ENCODE measurements around the gene PLEKHA5.

The PLEKHA5 gene

GRCh38 chr12:19196959-19197630, 67.6 kb downstream of the PLEKHA5 start:
- Histone ChIP-seq H3K4me3 (ENCODE audit: low read depth, low read length) (no peak overlapping the region), H3K4me2 (ENCODE audit: low read length) (no peak overlapping the region), H3K4me1 (no peaks in the 10 kb centered on the region), H3K9ac (no peak overlapping the region), H3K36me3 (ENCODE audit: control insufficient read depth, insufficient read depth, low read length) (no peaks in the 10 kb centered on the region), H3K27ac (no peak overlapping the region), H2AFZ (no peak overlapping the region), H3K9me3 (ENCODE audit: control insufficient read depth, low read length) (no peaks in the 10 kb centered on the region), H3K79me2 (peaks cover 12% of the 10 kb centered on the region), H3K27me3 (ENCODE audit: control insufficient read depth, insufficient read depth, low read length) (no peaks in the 10 kb centered on the region)
- no peak for TF ChIP-seq CTCF (IDR thresholded peaks at IDR 0.05)

DNA sequence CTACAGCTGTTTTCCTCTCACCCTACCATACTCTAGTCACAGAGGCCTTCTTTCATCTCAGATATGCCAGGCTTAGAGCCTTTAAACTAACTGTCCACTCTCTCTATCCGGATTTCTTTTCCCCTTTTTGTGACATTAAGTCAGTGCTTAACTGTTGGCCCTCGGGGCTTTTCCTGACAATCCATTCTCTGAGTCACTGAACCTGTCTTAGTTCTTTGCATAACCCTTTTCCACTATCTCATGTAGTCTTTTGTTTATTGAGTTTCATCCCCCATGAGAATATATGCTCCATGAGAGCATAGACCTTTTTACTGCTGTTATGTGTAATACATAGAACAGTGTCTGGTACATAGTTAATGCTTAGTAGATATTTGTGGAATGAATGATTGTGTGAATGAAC, 68.7 kb downstream of the PLEKHA5 start:
- no peak overlapping the region for H3K4me3 ChIP-seq (ENCODE audit: low read depth, low read length)
- H3K9me3 ChIP-seq (ENCODE audit: control insufficient read depth, low read length): no peaks in the 10 kb centered on the region
- no peak for TF ChIP-seq CTCF (IDR thresholded peaks at IDR 0.05)
- H3K9ac ChIP-seq: no peak overlapping the region
- H3K79me2 ChIP-seq: peaks cover 12% of the 10 kb centered on the region
- H3K27me3 ChIP-seq (ENCODE audit: control insufficient read depth, insufficient read depth, low read length): no peaks in the 10 kb centered on the region
- no peaks in the 10 kb centered on the region for H3K4me1 ChIP-seq
- no peak overlapping the region for H3K4me2 ChIP-seq (ENCODE audit: low read length)
- H3K36me3 ChIP-seq (ENCODE audit: control insufficient read depth, insufficient read depth, low read length): no peaks in the 10 kb centered on the region
- no peak overlapping the region for H2AFZ ChIP-seq
- H3K27ac ChIP-seq: no peak overlapping the region

- no peaks in the 10 kb centered on the region for H3K27me3 ChIP-seq (ENCODE audit: control insufficient read depth, insufficient read depth, low read length)
- no peak overlapping the region for H3K4me2 ChIP-seq (ENCODE audit: low read length)
- TF ChIP-seq CTCF (IDR thresholded peaks at IDR 0.05): no peak
- H3K27ac ChIP-seq: no peak overlapping the region
- peaks cover 3% of the 10 kb centered on the region for H3K4me1 ChIP-seq
- no peak overlapping the region for H3K4me3 ChIP-seq (ENCODE audit: low read depth, low read length)
- H3K9me3 ChIP-seq (ENCODE audit: control insufficient read depth, low read length): no peaks in the 10 kb centered on the region
- H3K36me3 ChIP-seq (ENCODE audit: control insufficient read depth, insufficient read depth, low read length): no peaks in the 10 kb centered on the region
- no peak overlapping the region for H2AFZ ChIP-seq
- H3K9ac ChIP-seq: no peak overlapping the region
- H3K79me2 ChIP-seq: peaks cover 6% of the 10 kb centered on the region
Observed at GRCh38 chr12:19199332-19199731, 69.8 kb downstream of the PLEKHA5 start.

- Histone ChIP-seq H3K4me3 (ENCODE audit: low read depth, low read length) (no peak overlapping the region), H3K9ac (no peak overlapping the region), H2AFZ (no peak overlapping the region), H3K79me2 (peaks cover 5% of the 10 kb centered on the region), H3K27ac (no peak overlapping the region), H3K9me3 (ENCODE audit: control insufficient read depth, low read length) (no peaks in the 10 kb centered on the region), H3K4me1 (peaks cover 3% of the 10 kb centered on the region), H3K36me3 (ENCODE audit: control insufficient read depth, insufficient read depth, low read length) (no peaks in the 10 kb centered on the region), H3K4me2 (ENCODE audit: low read length) (no peak overlapping the region), H3K27me3 (ENCODE audit: control insufficient read depth, insufficient read depth, low read length) (no peaks in the 10 kb centered on the region)
- TF ChIP-seq CTCF (IDR thresholded peaks at IDR 0.05): no peak
Observed at GRCh38 chr12:19200261-19200660, 70.7 kb downstream of the PLEKHA5 start.

- Histone ChIP-seq H3K79me2 (peaks cover 5% of the 10 kb centered on the region), H3K36me3 (ENCODE audit: control insufficient read depth, insufficient read depth, low read length) (no peaks in the 10 kb centered on the region), H3K27ac (no peak overlapping the region), H2AFZ (no peak overlapping the region), H3K9me3 (ENCODE audit: control insufficient read depth, low read length) (no peaks in the 10 kb centered on the region), H3K4me1 (peaks cover 3% of the 10 kb centered on the region), H3K4me2 (ENCODE audit: low read length) (no peak overlapping the region), H3K9ac (no peak overlapping the region), H3K4me3 (ENCODE audit: low read depth, low read length) (no peak overlapping the region), H3K27me3 (ENCODE audit: control insufficient read depth, insufficient read depth, low read length) (no peaks in the 10 kb centered on the region)
- TF ChIP-seq CTCF (IDR thresholded peaks at IDR 0.05): no peak
Observed at GRCh38 chr12:19201661-19202060, 72.1 kb downstream of the PLEKHA5 start.

Data from parathyroid adenoma (tissue), 2 donors.